Astrocyte (in vitro differentiated cells and primary cell): ENCODE data around the gene CDHR4.

Experiments used
- EZH2 ChIP-seq: IDR thresholded peaks from 2 replicates; pipeline ENCODE4 v1.6.1; 2012; ENCODE audit warnings: mild to moderate bottlenecking, low read length, inconsistent platforms; ENCODE audit not compliant: insufficient read depth
- TF ChIP-seq, protein P1 (sequence below): IDR thresholded peaks from 2 replicates; pipeline ENCODE4 v1.5.1; 2011; ENCODE audit warnings: low read depth, mild to moderate bottlenecking, inconsistent platforms, low read length, moderate library complexity; ENCODE audit not compliant: insufficient read depth

DNA sequence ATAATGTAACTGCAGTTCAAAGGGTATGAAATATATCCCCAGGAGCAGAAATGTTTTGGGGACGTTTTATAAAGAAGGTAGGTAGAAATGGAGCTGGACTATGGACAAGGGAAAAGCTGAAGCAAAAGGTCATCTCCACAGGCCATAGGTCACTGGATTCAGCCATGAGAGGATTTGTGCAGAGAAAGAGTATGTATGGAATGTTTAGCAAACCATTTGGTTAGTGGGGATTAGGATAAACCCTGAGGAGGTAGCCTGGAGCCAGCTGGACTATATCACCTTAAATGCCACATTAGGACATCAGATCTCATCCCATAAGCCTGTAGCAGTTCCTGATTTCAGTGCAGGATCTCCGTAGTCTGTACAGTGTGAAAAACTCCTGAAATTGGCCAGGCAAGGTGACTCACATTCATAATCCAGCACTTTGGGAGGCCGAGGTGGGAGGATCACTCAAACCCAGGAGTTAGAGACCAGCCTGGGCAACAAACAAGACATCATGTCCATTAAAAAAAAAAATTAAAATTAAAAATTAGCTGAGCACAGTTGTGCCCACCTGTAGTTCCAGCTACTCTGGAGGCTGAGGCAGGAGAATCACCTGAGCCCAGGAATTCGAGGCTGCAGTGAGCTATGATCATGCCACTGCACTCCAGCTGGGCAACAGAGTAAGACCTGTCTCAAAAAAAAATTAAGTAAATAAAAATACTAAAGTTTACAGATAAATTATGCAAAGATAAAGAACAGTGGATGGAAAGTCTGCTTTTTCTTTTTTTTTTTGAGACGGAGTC is 18.1 kb downstream of the CDHR4 start:
- TF ChIP-seq, protein P1, sequence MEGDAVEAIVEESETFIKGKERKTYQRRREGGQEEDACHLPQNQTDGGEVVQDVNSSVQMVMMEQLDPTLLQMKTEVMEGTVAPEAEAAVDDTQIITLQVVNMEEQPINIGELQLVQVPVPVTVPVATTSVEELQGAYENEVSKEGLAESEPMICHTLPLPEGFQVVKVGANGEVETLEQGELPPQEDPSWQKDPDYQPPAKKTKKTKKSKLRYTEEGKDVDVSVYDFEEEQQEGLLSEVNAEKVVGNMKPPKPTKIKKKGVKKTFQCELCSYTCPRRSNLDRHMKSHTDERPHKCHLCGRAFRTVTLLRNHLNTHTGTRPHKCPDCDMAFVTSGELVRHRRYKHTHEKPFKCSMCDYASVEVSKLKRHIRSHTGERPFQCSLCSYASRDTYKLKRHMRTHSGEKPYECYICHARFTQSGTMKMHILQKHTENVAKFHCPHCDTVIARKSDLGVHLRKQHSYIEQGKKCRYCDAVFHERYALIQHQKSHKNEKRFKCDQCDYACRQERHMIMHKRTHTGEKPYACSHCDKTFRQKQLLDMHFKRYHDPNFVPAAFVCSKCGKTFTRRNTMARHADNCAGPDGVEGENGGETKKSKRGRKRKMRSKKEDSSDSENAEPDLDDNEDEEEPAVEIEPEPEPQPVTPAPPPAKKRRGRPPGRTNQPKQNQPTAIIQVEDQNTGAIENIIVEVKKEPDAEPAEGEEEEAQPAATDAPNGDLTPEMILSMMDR, result no peak
- TF ChIP-seq EZH2, result no peak
